ENCODE results near the gene MAP2K6.

MAP2K6 gene

DNA sequence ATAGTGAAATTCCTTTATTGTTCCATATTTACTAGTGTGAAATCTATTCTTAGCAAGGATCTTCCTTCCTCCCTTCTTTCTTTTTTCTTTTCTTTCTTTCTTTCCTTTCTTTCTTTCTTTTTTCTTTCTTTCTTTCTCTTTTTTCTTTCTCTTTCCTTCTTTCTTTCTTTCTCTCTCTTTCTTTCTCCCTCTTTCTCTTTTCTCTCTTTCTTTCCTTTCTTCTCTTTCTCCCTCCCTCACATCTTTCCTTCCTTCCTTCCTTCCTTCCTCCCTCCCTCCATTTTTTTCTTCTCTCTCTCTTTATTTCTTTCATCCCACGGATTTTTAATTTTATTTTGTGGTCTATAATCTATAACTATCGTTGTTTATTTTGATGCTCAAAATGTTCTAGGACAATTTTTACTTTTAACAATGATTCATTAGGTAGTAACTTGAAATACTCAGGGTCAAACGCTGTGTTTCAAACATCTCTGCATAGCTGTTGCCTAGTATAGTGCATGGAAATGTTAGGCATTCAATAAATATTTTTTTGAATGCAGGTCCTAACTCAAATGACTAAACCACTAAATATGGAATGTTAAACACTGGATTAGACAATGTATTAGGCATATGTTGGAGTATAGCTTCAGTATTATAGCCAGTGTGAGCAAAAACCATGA is 178.3 kb downstream of the MAP2K6 start:
- TF ChIP-seq ZNF274 (IDR thresholded peaks at IDR 0.05; ENCODE audit: low read depth, low read length): no peak
- H3K4me3 ChIP-seq (ENCODE audit: low read length): no peak overlapping the region

GRCh38 chr17:69593351-69593715 is 178.8 kb downstream of the MAP2K6 start:
- TF ChIP-seq ZNF274 (IDR thresholded peaks at IDR 0.05; ENCODE audit: low read depth, low read length): no peak

GRCh38 chr17:69593716-69594115 is 179.2 kb downstream of the MAP2K6 start:
- H3K4me3 ChIP-seq (ENCODE audit: low read length): no peak overlapping the region
- TF ChIP-seq ZNF274 (IDR thresholded peaks at IDR 0.05; ENCODE audit: low read depth, low read length): no peak

More at GRCh38 chr17:69593351-69593715, 178.8 kb downstream of the MAP2K6 start:
- H3K4me3 ChIP-seq (ENCODE audit: low read length): no peak overlapping the region

DNA sequence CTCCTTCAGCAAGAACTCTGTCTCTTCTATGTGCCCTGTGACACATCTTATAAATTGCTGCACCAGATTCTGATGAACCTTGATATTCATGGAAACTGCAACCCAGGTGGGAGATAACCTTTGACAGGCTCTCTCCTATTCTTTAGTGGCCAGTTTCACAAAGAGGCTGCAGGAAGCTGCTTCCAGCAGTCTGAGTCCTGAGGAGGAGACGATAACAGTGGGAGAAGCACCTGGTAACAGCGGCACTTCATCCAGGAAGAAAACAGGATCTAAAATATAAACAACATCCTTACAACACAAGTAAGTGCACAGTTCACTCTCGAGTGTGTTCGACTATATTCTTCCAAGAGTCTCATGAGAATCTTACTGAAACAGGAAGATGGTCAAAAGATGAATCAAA is 180.1 kb downstream of the MAP2K6 start:
- no peak for TF ChIP-seq ZNF274 (IDR thresholded peaks at IDR 0.05; ENCODE audit: low read depth, low read length)
- no peak overlapping the region for H3K4me3 ChIP-seq (ENCODE audit: low read length)

DNA sequence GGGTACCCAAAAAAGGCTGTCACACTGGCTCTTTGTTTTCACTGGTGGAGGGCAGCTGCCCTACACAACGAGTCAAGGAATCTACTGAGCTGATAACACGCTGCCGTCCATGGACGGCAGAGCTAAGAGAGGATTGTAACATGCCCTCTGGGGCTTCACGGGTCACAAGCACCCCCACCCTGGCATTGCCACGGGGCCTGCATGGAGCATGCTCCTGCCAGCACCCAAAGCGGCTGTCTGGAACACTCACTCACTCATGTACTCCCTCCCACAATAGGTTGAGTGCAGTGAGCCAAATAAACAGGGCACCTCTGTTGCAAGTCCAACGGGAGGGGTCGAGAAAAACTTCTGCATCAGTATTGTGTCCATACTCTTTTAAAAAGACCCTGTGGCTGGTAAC is 181.6 kb downstream of the MAP2K6 start:
- no peak overlapping the region for H3K4me3 ChIP-seq (ENCODE audit: low read length)
- TF ChIP-seq ZNF274 (IDR thresholded peaks at IDR 0.05; ENCODE audit: low read depth, low read length): no peak

DNA sequence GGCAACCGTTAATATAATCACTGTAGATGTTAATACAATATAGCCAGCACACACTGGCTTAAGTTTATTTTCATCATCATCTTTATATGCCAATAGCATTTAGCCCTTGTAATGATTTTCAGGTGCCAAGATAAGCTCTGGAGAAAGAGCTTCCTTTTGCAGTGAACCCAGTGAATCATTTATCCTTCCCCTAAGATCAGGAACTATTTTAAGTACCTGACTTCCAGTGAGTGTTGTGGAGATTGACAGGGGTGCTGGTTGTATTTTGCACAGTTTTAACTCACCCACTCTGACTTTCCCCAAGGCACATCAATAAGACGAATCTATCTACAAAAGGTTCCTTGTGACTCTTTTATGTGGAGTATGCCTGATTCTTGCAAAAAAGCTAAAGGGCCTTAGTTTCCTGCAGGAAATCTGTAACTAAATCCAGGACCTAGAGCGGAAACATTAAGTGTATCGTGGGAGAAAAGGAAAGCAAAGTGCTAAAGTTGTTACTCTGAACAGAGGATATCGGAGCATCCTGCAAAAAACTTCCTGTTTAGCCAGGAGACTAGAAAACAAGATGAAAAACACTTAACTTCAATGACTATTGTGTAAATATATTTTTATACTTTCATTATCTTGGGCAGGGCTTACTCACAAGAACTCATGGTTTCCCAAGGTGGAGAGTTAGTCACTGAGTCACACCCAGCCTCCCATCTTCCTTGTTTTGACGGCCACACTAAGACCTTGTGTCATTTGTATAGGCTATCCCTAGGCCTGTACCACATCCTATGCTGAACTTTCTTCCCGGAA is 183.6 kb downstream of the MAP2K6 start:
- TF ChIP-seq ZNF274 (IDR thresholded peaks at IDR 0.05; ENCODE audit: low read depth, low read length): no peak
- no peak overlapping the region for H3K4me3 ChIP-seq (ENCODE audit: low read length)

DNA sequence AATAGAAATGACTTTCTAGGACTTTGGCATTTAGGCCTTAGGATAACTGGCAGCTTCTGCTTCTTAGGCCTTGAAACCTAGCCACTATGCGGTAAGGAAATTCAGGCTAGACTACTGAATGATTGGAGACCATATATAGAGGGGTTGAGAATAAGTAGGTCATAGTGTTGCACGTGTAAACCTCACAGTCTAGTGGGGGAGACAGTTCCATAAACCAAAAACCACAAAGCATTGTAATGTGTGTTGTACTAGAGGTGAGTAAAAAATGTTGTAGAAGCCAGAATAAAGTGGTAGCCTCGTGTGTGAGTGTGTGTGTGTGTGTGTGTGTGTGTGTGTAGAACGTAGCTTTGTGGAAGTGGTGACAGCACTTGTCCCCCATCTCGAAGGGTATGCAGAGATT is 188.5 kb downstream of the MAP2K6 start:
- TF ChIP-seq ZNF274 (IDR thresholded peaks at IDR 0.05; ENCODE audit: low read depth, low read length): no peak
- no peak overlapping the region for H3K4me3 ChIP-seq (ENCODE audit: low read length)
